ENCODE measurements around the gene TMEM175. TPM values are rescaled to one million over a fixed set of nuclear protein-coding genes. Genes with fewer than 3 reads are reported as not detected.

Gene TMEM175
- total and polyA plus RNA-seq, 8 donors, result 7.3 to 82.8 (median 19.5) TPM

GRCh38 chr4:899556-899906 lies 32.7 kb upstream of the TMEM175 start:
- DNase-seq, result no peak
- Histone ChIP-seq H3K4me1 (no peaks in the 10 kb centered on the region), H3K9me3 (no peaks in the 10 kb centered on the region), H3K27ac (no peak overlapping the region), H3K36me3 (peaks cover 45 to 100% (median 96%) of the 10 kb centered on the region in 4 donors), H3K27me3 (no peaks in the 10 kb centered on the region), H3K4me3 (no peak overlapping the region)
- 87 to 98% (median 91%) methylated on average over 12 of the region's 12 CpGs for WGBS, 5 donors
- intact Hi-C loops (cut with DNase I; ENCODE audit: low total_unique reads), result no loop called here
- TF ChIP-seq POLR2A (IDR thresholded peaks at IDR 0.05), result no peak
- TF ChIP-seq POLR2AphosphoS5 (IDR thresholded peaks at IDR 0.05), result no peak
- no peak for TF ChIP-seq EP300 (IDR thresholded peaks at IDR 0.05)
- TF ChIP-seq, protein P1, sequence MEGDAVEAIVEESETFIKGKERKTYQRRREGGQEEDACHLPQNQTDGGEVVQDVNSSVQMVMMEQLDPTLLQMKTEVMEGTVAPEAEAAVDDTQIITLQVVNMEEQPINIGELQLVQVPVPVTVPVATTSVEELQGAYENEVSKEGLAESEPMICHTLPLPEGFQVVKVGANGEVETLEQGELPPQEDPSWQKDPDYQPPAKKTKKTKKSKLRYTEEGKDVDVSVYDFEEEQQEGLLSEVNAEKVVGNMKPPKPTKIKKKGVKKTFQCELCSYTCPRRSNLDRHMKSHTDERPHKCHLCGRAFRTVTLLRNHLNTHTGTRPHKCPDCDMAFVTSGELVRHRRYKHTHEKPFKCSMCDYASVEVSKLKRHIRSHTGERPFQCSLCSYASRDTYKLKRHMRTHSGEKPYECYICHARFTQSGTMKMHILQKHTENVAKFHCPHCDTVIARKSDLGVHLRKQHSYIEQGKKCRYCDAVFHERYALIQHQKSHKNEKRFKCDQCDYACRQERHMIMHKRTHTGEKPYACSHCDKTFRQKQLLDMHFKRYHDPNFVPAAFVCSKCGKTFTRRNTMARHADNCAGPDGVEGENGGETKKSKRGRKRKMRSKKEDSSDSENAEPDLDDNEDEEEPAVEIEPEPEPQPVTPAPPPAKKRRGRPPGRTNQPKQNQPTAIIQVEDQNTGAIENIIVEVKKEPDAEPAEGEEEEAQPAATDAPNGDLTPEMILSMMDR (IDR thresholded peaks at IDR 0.05), result no peak

- Histone ChIP-seq H3K9me3 (no peaks in the 10 kb centered on the region), H3K4me3 (no peak overlapping the region), H3K27me3 (no peaks in the 10 kb centered on the region), H3K4me1 (no peaks in the 10 kb centered on the region), H3K36me3 (peaks cover 42 to 100% (median 96%) of the 10 kb centered on the region in 4 donors), H3K27ac (no peak overlapping the region)
- no peak for DNase-seq
- intact Hi-C loops (cut with DNase I; ENCODE audit: low total_unique reads), result no loop called here
- 90 to 95% (median 94%) methylated on average over 17 to 26 of the region's 26 CpGs for WGBS, 5 donors
- TF ChIP-seq POLR2A (IDR thresholded peaks at IDR 0.05) (no peak), POLR2AphosphoS5 (IDR thresholded peaks at IDR 0.05) (no peak), EP300 (IDR thresholded peaks at IDR 0.05) (no peak)
- TF ChIP-seq, protein P1 (IDR thresholded peaks at IDR 0.05), result no peak
Measured at GRCh38 chr4:900073-900472, 32.2 kb upstream of the TMEM175 start.

DNA sequence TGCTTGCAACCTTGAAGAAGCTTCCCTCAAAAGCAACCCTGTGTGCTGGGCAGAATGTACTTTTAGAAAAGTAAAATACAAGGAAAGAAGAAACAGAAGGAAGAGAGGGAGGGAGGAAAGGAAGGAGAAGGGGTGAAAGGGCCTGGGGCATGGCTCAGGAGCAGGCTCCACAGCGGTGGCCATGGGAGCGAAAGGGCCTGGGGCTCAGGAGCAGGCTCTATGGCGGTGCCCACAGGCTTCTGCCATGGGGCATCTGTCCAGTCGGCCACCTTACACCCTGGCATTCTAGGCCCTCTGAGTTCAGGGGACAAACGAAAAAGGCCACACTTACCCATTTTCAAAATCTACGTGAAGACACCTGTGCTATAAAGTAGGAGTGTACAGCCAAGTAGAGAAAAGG lies 31.5 kb upstream of the TMEM175 start:
- no peaks in the 10 kb centered on the region for H3K27me3 ChIP-seq
- H3K4me3 ChIP-seq, result no peak overlapping the region
- no peaks in the 10 kb centered on the region for H3K9me3 ChIP-seq
- DNase-seq, result no peak
- TF ChIP-seq POLR2AphosphoS5 (IDR thresholded peaks at IDR 0.05) (no peak), POLR2A (IDR thresholded peaks at IDR 0.05) (no peak), EP300 (IDR thresholded peaks at IDR 0.05) (no peak)
- TF ChIP-seq, protein P1 (IDR thresholded peaks at IDR 0.05), result no peak
- H3K4me1 ChIP-seq, result no peaks in the 10 kb centered on the region
- WGBS, 5 donors, result 94 to 96% (median 95%) methylated on average over 6 of the region's 6 CpGs
- peaks cover 36 to 97% (median 91%) of the 10 kb centered on the region in 4 donors for H3K36me3 ChIP-seq
- intact Hi-C loops (cut with DNase I; ENCODE audit: low total_unique reads), result no loop called here
- no peak overlapping the region for H3K27ac ChIP-seq

- no peak for DNase-seq
- 88 to 93% (median 92%) methylated on average over 13 to 28 of the region's 28 CpGs for WGBS, 5 donors
- H3K27me3 ChIP-seq, result no peaks in the 10 kb centered on the region
- TF ChIP-seq EP300 (IDR thresholded peaks at IDR 0.05), result no peak
- TF ChIP-seq POLR2A (IDR thresholded peaks at IDR 0.05), result no peak
- TF ChIP-seq, protein P1 (IDR thresholded peaks at IDR 0.05), result no peak
- no peak for TF ChIP-seq POLR2AphosphoS5 (IDR thresholded peaks at IDR 0.05)
- H3K4me1 ChIP-seq, result no peaks in the 10 kb centered on the region
- H3K4me3 ChIP-seq, result no peak overlapping the region
- no peaks in the 10 kb centered on the region for H3K9me3 ChIP-seq
- no peak overlapping the region for H3K27ac ChIP-seq
- intact Hi-C loops (cut with DNase I; ENCODE audit: low total_unique reads), result no loop called here
- peaks cover 29 to 97% (median 89%) of the 10 kb centered on the region in 4 donors for H3K36me3 ChIP-seq
Measured at GRCh38 chr4:901192-901910, 30.9 kb upstream of the TMEM175 start.
